ENCODE results near the gene APOC3. TPM values are rescaled to one million over a fixed set of nuclear protein-coding genes. Genes with fewer than 3 reads are reported as not detected.

APOC3 gene
- total and polyA plus RNA-seq, 2 donors from 2014 or later, result 35.6 TPM; not detected in 1

DNA sequence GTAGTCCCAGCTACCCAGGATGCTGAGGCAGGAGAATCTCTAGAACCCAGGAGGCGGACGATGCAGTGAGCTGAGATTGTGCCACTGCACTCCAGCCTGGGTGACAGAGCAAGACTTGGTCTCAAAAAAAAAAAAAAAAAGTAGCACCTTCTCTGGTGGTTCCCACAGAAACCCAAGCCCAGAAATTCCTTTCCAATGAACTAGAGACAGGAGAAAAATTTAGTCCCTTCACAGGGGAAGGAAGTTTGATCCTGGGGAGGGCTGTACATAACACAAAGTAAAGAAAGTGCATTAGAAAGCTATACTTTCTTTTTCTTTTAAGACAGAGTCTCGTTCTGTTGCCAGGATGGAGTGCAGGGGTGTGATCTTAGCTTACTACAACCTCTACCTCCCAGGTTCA is 33.2 kb downstream of the APOC3 start:
- DNase-seq (no peak), FAIRE-seq (no peak)
- intact Hi-C loops (cut with DNase I), result no loop called here
- Histone ChIP-seq H3K4me1 (ENCODE audit: control insufficient read depth in 2 of 3, insufficient read depth in 2 of 3, low read depth in 1 of 3, low read length in 3 of 3) (no peaks in the 10 kb centered on the region), H3K27me3 (ENCODE audit: control insufficient read depth, insufficient read depth, low read length) (no peaks in the 10 kb centered on the region), H3K27ac (ENCODE audit: low read depth in 2 of 2, low read length in 2 of 2) (no peak overlapping the region), H3K4me3 (ENCODE audit: low read length in 3 of 3) (no peak overlapping the region), H3K9me3 (ENCODE audit: control insufficient read depth in 2 of 3, insufficient read depth in 1 of 3, low read length in 3 of 3) (no peaks in the 10 kb centered on the region), H3K36me3 (ENCODE audit: control insufficient read depth in 2 of 3, insufficient read depth in 3 of 3, low read length in 3 of 3) (peaks cover 4 to 67% (median 59%) of the 10 kb centered on the region in 3 donors), H3K9ac (ENCODE audit: low read length in 3 of 3) (no peak overlapping the region)
- TF ChIP-seq, protein P1, sequence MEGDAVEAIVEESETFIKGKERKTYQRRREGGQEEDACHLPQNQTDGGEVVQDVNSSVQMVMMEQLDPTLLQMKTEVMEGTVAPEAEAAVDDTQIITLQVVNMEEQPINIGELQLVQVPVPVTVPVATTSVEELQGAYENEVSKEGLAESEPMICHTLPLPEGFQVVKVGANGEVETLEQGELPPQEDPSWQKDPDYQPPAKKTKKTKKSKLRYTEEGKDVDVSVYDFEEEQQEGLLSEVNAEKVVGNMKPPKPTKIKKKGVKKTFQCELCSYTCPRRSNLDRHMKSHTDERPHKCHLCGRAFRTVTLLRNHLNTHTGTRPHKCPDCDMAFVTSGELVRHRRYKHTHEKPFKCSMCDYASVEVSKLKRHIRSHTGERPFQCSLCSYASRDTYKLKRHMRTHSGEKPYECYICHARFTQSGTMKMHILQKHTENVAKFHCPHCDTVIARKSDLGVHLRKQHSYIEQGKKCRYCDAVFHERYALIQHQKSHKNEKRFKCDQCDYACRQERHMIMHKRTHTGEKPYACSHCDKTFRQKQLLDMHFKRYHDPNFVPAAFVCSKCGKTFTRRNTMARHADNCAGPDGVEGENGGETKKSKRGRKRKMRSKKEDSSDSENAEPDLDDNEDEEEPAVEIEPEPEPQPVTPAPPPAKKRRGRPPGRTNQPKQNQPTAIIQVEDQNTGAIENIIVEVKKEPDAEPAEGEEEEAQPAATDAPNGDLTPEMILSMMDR (IDR thresholded peaks at IDR 0.05; ENCODE audit: borderline replicate concordance, extremely low read depth, insufficient read depth), result no peak

GRCh38 chr11:116864531-116864930 is 34.8 kb downstream of the APOC3 start:
- DNase-seq (no peak), FAIRE-seq (no peak)
- TF ChIP-seq, protein P1 (IDR thresholded peaks at IDR 0.05; ENCODE audit: borderline replicate concordance, extremely low read depth, insufficient read depth), result no peak
- Histone ChIP-seq H3K4me3 (ENCODE audit: low read length in 3 of 3) (no peak overlapping the region), H3K36me3 (ENCODE audit: control insufficient read depth in 2 of 3, insufficient read depth in 3 of 3, low read length in 3 of 3) (peaks cover 4 to 62% (median 57%) of the 10 kb centered on the region in 3 donors), H3K9me3 (ENCODE audit: control insufficient read depth in 2 of 3, insufficient read depth in 1 of 3, low read length in 3 of 3) (no peaks in the 10 kb centered on the region), H3K27ac (ENCODE audit: low read depth in 2 of 2, low read length in 2 of 2) (no peak overlapping the region), H3K4me1 (ENCODE audit: control insufficient read depth in 2 of 3, insufficient read depth in 2 of 3, low read depth in 1 of 3, low read length in 3 of 3) (no peaks in the 10 kb centered on the region), H3K27me3 (ENCODE audit: control insufficient read depth, insufficient read depth, low read length) (no peaks in the 10 kb centered on the region), H3K9ac (ENCODE audit: low read length in 3 of 3) (no peak overlapping the region)
- intact Hi-C loops (cut with DNase I), result no loop called here

DNA sequence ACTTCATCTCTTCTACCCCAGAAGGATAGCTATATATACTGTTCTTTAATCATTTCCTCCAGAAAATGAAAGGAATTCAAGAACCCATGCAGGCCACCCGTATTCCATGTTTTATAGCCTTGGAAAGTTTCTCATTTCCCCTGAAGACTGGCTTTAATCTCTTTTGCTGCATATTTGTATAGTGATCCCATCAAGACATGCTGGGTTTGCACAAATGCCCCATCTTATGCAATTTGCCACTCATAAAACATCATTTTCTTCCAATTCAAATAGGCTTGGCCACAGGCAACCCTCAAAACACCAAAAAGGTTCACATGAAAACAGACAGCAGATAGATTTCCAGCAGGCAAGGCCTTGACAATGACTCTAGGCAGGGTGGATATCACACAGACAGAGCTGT is 36.0 kb downstream of the APOC3 start:
- TF ChIP-seq, protein P1 (IDR thresholded peaks at IDR 0.05; ENCODE audit: borderline replicate concordance, extremely low read depth, insufficient read depth), result no peak
- intact Hi-C loops (cut with DNase I), result no loop called here
- no peaks in the 10 kb centered on the region for H3K4me1 ChIP-seq (ENCODE audit: control insufficient read depth in 2 of 3, insufficient read depth in 2 of 3, low read depth in 1 of 3, low read length in 3 of 3)
- no peak overlapping the region for H3K4me3 ChIP-seq (ENCODE audit: low read length in 3 of 3)
- H3K27ac ChIP-seq (ENCODE audit: low read depth in 2 of 2, low read length in 2 of 2), result no peak overlapping the region
- no peak overlapping the region for H3K9ac ChIP-seq (ENCODE audit: low read length in 3 of 3)
- no peak for DNase-seq
- no peaks in the 10 kb centered on the region for H3K27me3 ChIP-seq (ENCODE audit: control insufficient read depth, insufficient read depth, low read length)
- peaks cover 3 to 68% (median 60%) of the 10 kb centered on the region in 3 donors for H3K36me3 ChIP-seq (ENCODE audit: control insufficient read depth in 2 of 3, insufficient read depth in 3 of 3, low read length in 3 of 3)
- FAIRE-seq, result no peak
- no peaks in the 10 kb centered on the region for H3K9me3 ChIP-seq (ENCODE audit: control insufficient read depth in 2 of 3, insufficient read depth in 1 of 3, low read length in 3 of 3)

All from kidney (tissue), 14 donors.